VCaP (cell line): ENCODE results near the gene ATP5IF1.
A peak's percentile ranks its signal among the peaks of the same experiment; 100 is the strongest.

ENCODE experiments used
- H3K27ac ChIP-seq: fragments of 450-650 bp; 2 replicates; pipeline ENCODE4 v1.5.1; 2017
- CTCF ChIP-seq: fragments of 450-650 bp; conservative IDR thresholded peaks from 2 replicates; pipeline ENCODE4 v1.5.1; 2017; ENCODE audit warnings: mild to moderate bottlenecking, moderate library complexity

The ATP5IF1 gene

GRCh38 chr1:28235755-28236655 is at the start of gene ATP5IF1:
TSS of gene ATP5IF1 (plus strand) at chr1:28236124. CDS start at chr1:28236184, 60 bp downstream.
- H3K27ac ChIP-seq: peak within 1 kb of the TSS; percentile 88
- no peak for TF ChIP-seq CTCF

- TF ChIP-seq CTCF: no peak
- no peak overlapping the region for H3K27ac ChIP-seq
Observed at GRCh38 chr1:28190337-28190979, 45.5 kb upstream of the ATP5IF1 start.

- no peak overlapping the region for H3K27ac ChIP-seq
- no peak for TF ChIP-seq CTCF
Observed at GRCh38 chr1:28190996-28191645, 44.8 kb upstream of the ATP5IF1 start.

GRCh38 chr1:28193701-28194161 is 42.2 kb upstream of the ATP5IF1 start:
- no peak overlapping the region for H3K27ac ChIP-seq
- no peak for TF ChIP-seq CTCF

GRCh38 chr1:28194326-28195035 is 41.4 kb upstream of the ATP5IF1 start:
- no peak overlapping the region for H3K27ac ChIP-seq
- TF ChIP-seq CTCF: no peak

GRCh38 chr1:28195780-28196179 is 40.1 kb upstream of the ATP5IF1 start:
- H3K27ac ChIP-seq: no peak overlapping the region
- no peak for TF ChIP-seq CTCF
